Skeletal muscle tissue (tissue), 4 donors: Measurements from ENCODE around the gene PLCL2. TPM values are rescaled to one million over a fixed set of nuclear protein-coding genes. Genes with fewer than 3 reads are reported as not detected.

ENCODE experiments used
- H3K27ac ChIP-seq: one replicate; pipeline ENCODE4 v1.7.0; 2013; ENCODE audit warnings: mild to moderate bottlenecking, low read depth, low read length, inconsistent platforms
- H3K27me3 ChIP-seq, 3 donors: one replicate each; pipeline ENCODE4 v1.7.0; 2013; ENCODE audit warnings: low read length in 3 of 3; ENCODE audit not compliant: control insufficient read depth in 3 of 3, insufficient read depth in 3 of 3
- H3K36me3 ChIP-seq, 3 donors: one replicate each; pipeline ENCODE4 v1.7.0; 2013; ENCODE audit warnings: low read length in 3 of 3; ENCODE audit not compliant: control insufficient read depth in 3 of 3, insufficient read depth in 3 of 3
- H3K4me1 ChIP-seq, 3 donors: one replicate each; pipeline ENCODE4 v1.7.0; 2013; ENCODE audit warnings: low read length in 3 of 3, mild to moderate bottlenecking in 3 of 3; ENCODE audit not compliant: control insufficient read depth in 3 of 3, insufficient read depth in 3 of 3
- H3K4me3 ChIP-seq, 3 donors: one replicate each; pipeline ENCODE4 v1.7.0; 2013; ENCODE audit warnings: low read length in 3 of 3
- H3K9ac ChIP-seq, 3 donors: one replicate each; pipeline ENCODE4 v1.7.0; 2013; ENCODE audit warnings: low read length in 3 of 3, mild to moderate bottlenecking in 3 of 3, moderate library complexity in 2 of 3, low read depth in 1 of 3
- H3K9me3 ChIP-seq, 3 donors: one replicate each; pipeline ENCODE4 v1.7.0; 2013; ENCODE audit warnings: low read length in 3 of 3; ENCODE audit not compliant: control insufficient read depth in 3 of 3
- total RNA-seq: library from RNA; depleted of rRNA; stranded (reverse); fragments of >200 nt; gene quantifications from one replicate; pipeline ENCODE4 v1.2.3, GENCODE V29; 2014
- donor health status: Osteomylitis.

The PLCL2 gene
- total RNA-seq, 1 donor from 2014 or later = 83.5 TPM

- no peaks in the 10 kb centered on the region for H3K27me3 ChIP-seq
- no peaks in the 10 kb centered on the region for H3K9me3 ChIP-seq
- H3K27ac ChIP-seq = peak overlapping the region; percentile 57
- H3K4me3 ChIP-seq = peak overlapping the region; percentile 11 to 51 (median 41)
- peak overlapping the region in 2 of 3 donors; percentile 25 to 63 for H3K9ac ChIP-seq
- peaks cover 0 to 6% (median 0%) of the 10 kb centered on the region in 3 donors for H3K36me3 ChIP-seq
- peaks cover 29 to 52% (median 46%) of the 10 kb centered on the region in 3 donors for H3K4me1 ChIP-seq
These were observed 42.2 kb upstream of the PLCL2 start for GRCh38 chr3:16842272-16843270.

GRCh38 chr3:16844222-16844621, 40.5 kb upstream of the PLCL2 start:
- H3K27me3 ChIP-seq = no peaks in the 10 kb centered on the region
- H3K4me3 ChIP-seq = no peak overlapping the region
- H3K9me3 ChIP-seq = no peaks in the 10 kb centered on the region
- H3K27ac ChIP-seq = no peak overlapping the region
- H3K4me1 ChIP-seq = peaks cover 31 to 57% (median 56%) of the 10 kb centered on the region in 3 donors
- H3K36me3 ChIP-seq = peaks cover 0 to 13% (median 5%) of the 10 kb centered on the region in 3 donors
- no peak overlapping the region for H3K9ac ChIP-seq

GRCh38 chr3:16844791-16845190, 40.0 kb upstream of the PLCL2 start:
- Histone ChIP-seq H3K27me3 (no peaks in the 10 kb centered on the region), H3K4me1 (peaks cover 35 to 62% (median 59%) of the 10 kb centered on the region in 3 donors), H3K36me3 (peaks cover 0 to 13% (median 5%) of the 10 kb centered on the region in 3 donors), H3K4me3 (no peak overlapping the region), H3K9ac (no peak overlapping the region), H3K27ac (no peak overlapping the region), H3K9me3 (no peaks in the 10 kb centered on the region)

GRCh38 chr3:16846373-16847080, 38.2 kb upstream of the PLCL2 start:
- no peaks in the 10 kb centered on the region for H3K27me3 ChIP-seq

GRCh38 chr3:16848007-16848406, 36.7 kb upstream of the PLCL2 start:
- no peaks in the 10 kb centered on the region for H3K9me3 ChIP-seq
- H3K36me3 ChIP-seq = peaks cover 0 to 7% (median 5%) of the 10 kb centered on the region in 3 donors
- no peak overlapping the region for H3K9ac ChIP-seq
- H3K27me3 ChIP-seq = no peaks in the 10 kb centered on the region
- peaks cover 27 to 49% (median 40%) of the 10 kb centered on the region in 3 donors for H3K4me1 ChIP-seq
- no peak overlapping the region for H3K27ac ChIP-seq
- H3K4me3 ChIP-seq = no peak overlapping the region

More at GRCh38 chr3:16846373-16847080, 38.2 kb upstream of the PLCL2 start:
- Histone ChIP-seq H3K36me3 (peaks cover 0 to 13% (median 5%) of the 10 kb centered on the region in 3 donors), H3K9ac (no peak overlapping the region), H3K27ac (no peak overlapping the region), H3K4me3 (no peak overlapping the region), H3K9me3 (no peaks in the 10 kb centered on the region), H3K4me1 (peaks cover 40 to 64% (median 55%) of the 10 kb centered on the region in 3 donors)

GRCh38 chr3:16849229-16849628, 35.5 kb upstream of the PLCL2 start:
- Histone ChIP-seq H3K4me3 (peak overlapping the region in 1 of 3 donors; percentile 23), H3K4me1 (peaks cover 18 to 37% (median 28%) of the 10 kb centered on the region in 3 donors), H3K9me3 (no peaks in the 10 kb centered on the region), H3K9ac (no peak overlapping the region), H3K27me3 (no peaks in the 10 kb centered on the region), H3K27ac (peak overlapping the region; percentile 76), H3K36me3 (peaks cover 0 to 7% (median 5%) of the 10 kb centered on the region in 3 donors)

- peaks cover 0 to 7% (median 5%) of the 10 kb centered on the region in 3 donors for H3K36me3 ChIP-seq
- H3K4me3 ChIP-seq = no peak overlapping the region
- peak overlapping the region; percentile 76 for H3K27ac ChIP-seq
- H3K4me1 ChIP-seq = peaks cover 18 to 36% (median 27%) of the 10 kb centered on the region in 3 donors
- H3K27me3 ChIP-seq = no peaks in the 10 kb centered on the region
- no peaks in the 10 kb centered on the region for H3K9me3 ChIP-seq
- H3K9ac ChIP-seq = no peak overlapping the region
These were observed 35.0 kb upstream of the PLCL2 start for GRCh38 chr3:16849795-16850194.

GRCh38 chr3:16855497-16855896, 29.3 kb upstream of the PLCL2 start:
- Histone ChIP-seq H3K27ac (no peak overlapping the region), H3K27me3 (no peaks in the 10 kb centered on the region), H3K4me3 (no peak overlapping the region), H3K9me3 (no peaks in the 10 kb centered on the region), H3K9ac (no peak overlapping the region), H3K4me1 (peaks cover 0 to 13% (median 3%) of the 10 kb centered on the region in 3 donors), H3K36me3 (no peaks in the 10 kb centered on the region)

- Histone ChIP-seq H3K27ac (no peak overlapping the region), H3K4me3 (no peak overlapping the region), H3K36me3 (peaks cover 0 to 4% (median 0%) of the 10 kb centered on the region in 3 donors), H3K27me3 (no peaks in the 10 kb centered on the region), H3K9ac (no peak overlapping the region), H3K9me3 (no peaks in the 10 kb centered on the region), H3K4me1 (peaks cover 0 to 9% (median under 1%) of the 10 kb centered on the region in 3 donors)
These were observed 24.5 kb upstream of the PLCL2 start for GRCh38 chr3:16860234-16860633.
